ENCODE results near the gene TEX101. TPM values are rescaled to one million over a fixed set of nuclear protein-coding genes. Genes with fewer than 3 reads are reported as not detected.
"Not testable (repeated sequence)": the region's sequence is repeated elsewhere in the genome, so short reads cannot be mapped to it uniquely, and the experiment has no call there.

The TEX101 gene
- not detected for total RNA-seq

GRCh38 chr19:43414554-43414953, at the start of gene TEX101:
TEX101 (plus strand) TSS chr19:43414890; CDS start chr19:43415920, 1,030 bp downstream.
- no peak for DNase-seq
- no peak for ATAC-seq (ENCODE audit: low read depth)
- H3K36me3 Mint-ChIP-seq: no peaks in the 10 kb centered on the region
- no peaks in the 10 kb centered on the region for H3K9me3 Mint-ChIP-seq
- no peaks in the 10 kb centered on the region for H3K4me1 Mint-ChIP-seq
- H3K27me3 Mint-ChIP-seq: no peaks in the 10 kb centered on the region
- POLR2A ChIA-PET: no interaction called here
- H3K4me3 Mint-ChIP-seq: no peak within 1 kb of the TSS
- H3K27ac Mint-ChIP-seq: no peak within 1 kb of the TSS

- H3K27ac Mint-ChIP-seq; DNase-seq; H3K4me1 Mint-ChIP-seq; H3K27me3 Mint-ChIP-seq; H3K4me3 Mint-ChIP-seq; ATAC-seq (ENCODE audit: low read depth); POLR2A ChIA-PET; H3K9me3 Mint-ChIP-seq; H3K36me3 Mint-ChIP-seq: not testable (repeated sequence)
Measured at GRCh38 chr19:43365677-43366076, 49.0 kb upstream of the TEX101 start.

GRCh38 chr19:43367822-43368221, 46.9 kb upstream of the TEX101 start:
- Mint-ChIP-seq H3K9me3 (no peaks in the 10 kb centered on the region), H3K4me1 (no peaks in the 10 kb centered on the region), H3K27ac (no peak overlapping the region), H3K27me3 (no peaks in the 10 kb centered on the region), H3K4me3 (no peak overlapping the region), H3K36me3 (no peaks in the 10 kb centered on the region)
- ATAC-seq (ENCODE audit: low read depth) (no peak), DNase-seq (no peak)
- POLR2A ChIA-PET: no interaction called here

- H3K4me1 Mint-ChIP-seq; H3K27ac Mint-ChIP-seq; H3K27me3 Mint-ChIP-seq; ATAC-seq (ENCODE audit: low read depth); DNase-seq; H3K36me3 Mint-ChIP-seq; H3K9me3 Mint-ChIP-seq; POLR2A ChIA-PET; H3K4me3 Mint-ChIP-seq: not testable (repeated sequence)
Measured at GRCh38 chr19:43368897-43369296, 45.8 kb upstream of the TEX101 start.

- ATAC-seq (ENCODE audit: low read depth): no peak
- Mint-ChIP-seq H3K4me3 (no peak overlapping the region), H3K27me3 (no peaks in the 10 kb centered on the region), H3K9me3 (no peaks in the 10 kb centered on the region), H3K36me3 (no peaks in the 10 kb centered on the region), H3K27ac (no peak overlapping the region), H3K4me1 (no peaks in the 10 kb centered on the region)
- POLR2A ChIA-PET: no interaction called here
- no peak for DNase-seq
Measured at GRCh38 chr19:43371909-43372308, 42.8 kb upstream of the TEX101 start.

GRCh38 chr19:43372462-43372861, 42.2 kb upstream of the TEX101 start:
- POLR2A ChIA-PET: no interaction called here
- ATAC-seq (ENCODE audit: low read depth) (no peak), DNase-seq (no peak)
- H3K9me3 Mint-ChIP-seq: no peaks in the 10 kb centered on the region
- H3K4me1 Mint-ChIP-seq: no peaks in the 10 kb centered on the region
- H3K27ac Mint-ChIP-seq: no peak overlapping the region
- H3K27me3 Mint-ChIP-seq: no peaks in the 10 kb centered on the region
- H3K36me3 Mint-ChIP-seq: no peaks in the 10 kb centered on the region
- no peak overlapping the region for H3K4me3 Mint-ChIP-seq

- H3K4me3 Mint-ChIP-seq; POLR2A ChIA-PET; H3K27ac Mint-ChIP-seq; ATAC-seq (ENCODE audit: low read depth); DNase-seq; H3K4me1 Mint-ChIP-seq; H3K27me3 Mint-ChIP-seq; H3K9me3 Mint-ChIP-seq; H3K36me3 Mint-ChIP-seq: not testable (repeated sequence)
Measured at GRCh38 chr19:43377624-43378023, 37.1 kb upstream of the TEX101 start.

- no peaks in the 10 kb centered on the region for H3K9me3 Mint-ChIP-seq
- H3K27ac Mint-ChIP-seq: no peak overlapping the region
- ATAC-seq (ENCODE audit: low read depth): no peak
Measured at GRCh38 chr19:43380008-43380407, 34.7 kb upstream of the TEX101 start.

GRCh38 chr19:43380771-43381386, 33.8 kb upstream of the TEX101 start:
- H3K27me3 Mint-ChIP-seq: peaks cover 6% of the 10 kb centered on the region
- H3K9me3 Mint-ChIP-seq: no peaks in the 10 kb centered on the region
- peaks cover 2% of the 10 kb centered on the region for H3K4me1 Mint-ChIP-seq
- no peak for ATAC-seq (ENCODE audit: low read depth)
- H3K36me3 Mint-ChIP-seq: no peaks in the 10 kb centered on the region
- H3K27ac Mint-ChIP-seq: no peak overlapping the region
- POLR2A ChIA-PET: no interaction called here
- no peak overlapping the region for H3K4me3 Mint-ChIP-seq
- DNase-seq: no peak

More at GRCh38 chr19:43380008-43380407, 34.7 kb upstream of the TEX101 start:
- POLR2A ChIA-PET: no interaction called here
- Mint-ChIP-seq H3K36me3 (no peaks in the 10 kb centered on the region), H3K27me3 (peaks cover 6% of the 10 kb centered on the region), H3K4me1 (peaks cover 2% of the 10 kb centered on the region), H3K4me3 (no peak overlapping the region)
- DNase-seq: no peak

GRCh38 chr19:43382586-43383216, 32.0 kb upstream of the TEX101 start:
- H3K4me3 Mint-ChIP-seq; H3K27ac Mint-ChIP-seq; ATAC-seq (ENCODE audit: low read depth); POLR2A ChIA-PET; DNase-seq; H3K27me3 Mint-ChIP-seq; H3K4me1 Mint-ChIP-seq; H3K36me3 Mint-ChIP-seq; H3K9me3 Mint-ChIP-seq: not testable (repeated sequence)

- H3K27me3 Mint-ChIP-seq; POLR2A ChIA-PET; H3K9me3 Mint-ChIP-seq; H3K27ac Mint-ChIP-seq; H3K4me1 Mint-ChIP-seq; H3K36me3 Mint-ChIP-seq; ATAC-seq (ENCODE audit: low read depth); H3K4me3 Mint-ChIP-seq; DNase-seq: not testable (repeated sequence)
Measured at GRCh38 chr19:43383254-43383653, 31.4 kb upstream of the TEX101 start.

- POLR2A ChIA-PET; H3K4me3 Mint-ChIP-seq; H3K27ac Mint-ChIP-seq; H3K27me3 Mint-ChIP-seq; H3K4me1 Mint-ChIP-seq; H3K9me3 Mint-ChIP-seq; H3K36me3 Mint-ChIP-seq; ATAC-seq (ENCODE audit: low read depth); DNase-seq: not testable (repeated sequence)
Measured at GRCh38 chr19:43383759-43384158, 30.9 kb upstream of the TEX101 start.

GRCh38 chr19:43390903-43391551, 23.7 kb upstream of the TEX101 start:
- POLR2A ChIA-PET; H3K36me3 Mint-ChIP-seq; H3K27me3 Mint-ChIP-seq; DNase-seq; H3K27ac Mint-ChIP-seq; H3K4me3 Mint-ChIP-seq; H3K4me1 Mint-ChIP-seq; ATAC-seq (ENCODE audit: low read depth); H3K9me3 Mint-ChIP-seq: not testable (repeated sequence)

- H3K9me3 Mint-ChIP-seq; H3K36me3 Mint-ChIP-seq; DNase-seq; H3K4me3 Mint-ChIP-seq; POLR2A ChIA-PET; H3K27ac Mint-ChIP-seq; H3K4me1 Mint-ChIP-seq; ATAC-seq (ENCODE audit: low read depth); H3K27me3 Mint-ChIP-seq: not testable (repeated sequence)
Measured at GRCh38 chr19:43391552-43391935, 23.1 kb upstream of the TEX101 start.
